Esophagus squamous epithelium (tissue), 5 donors: ENCODE data around the gene CMA1. TPM values are rescaled to one million over a fixed set of nuclear protein-coding genes. Genes with fewer than 3 reads are reported as not detected.
"Not testable (repeated sequence)": the region's sequence is repeated elsewhere in the genome, so short reads cannot be mapped to it uniquely, and the experiment has no call there.

Experiments
- DNase-seq: peaks from one replicate; lab custom pipeline; 2025; lab: John Stamatoyannopoulos, UW
- H3K27ac ChIP-seq, 4 donors: fragments of 200-600 bp; sonication (generic); one replicate each; pipeline ENCODE4 v1.5.1; 2016 to 2019; ENCODE audit warnings: mild to moderate bottlenecking in 1 of 4
- H3K27me3 ChIP-seq, 4 donors: fragments of 200-600 bp; sonication (generic); 1 replicate in 3 of 4; 2 replicates in 1 of 4; pipeline versions ENCODE4 v1.5.1 to v1.6.0; 2017 to 2021; ENCODE audit warnings: antibody characterized with exemption in 1 of 4
- H3K36me3 ChIP-seq, 3 donors: fragments of 200-600 bp; sonication (generic); one replicate each; pipeline ENCODE4 v1.5.1; 2016 to 2019
- H3K4me1 ChIP-seq, 3 donors: fragments of 200-600 bp; sonication (generic); one replicate each; pipeline ENCODE4 v1.5.1; 2017 to 2019
- H3K4me3 ChIP-seq, 4 donors: fragments of 200-600 bp; sonication (generic); 1 replicate in 3 of 4; 2 replicates in 1 of 4; pipeline ENCODE4 v1.5.1; 2016 to 2019; ENCODE audit warnings: mild to moderate bottlenecking in 2 of 4, moderate library complexity in 1 of 4
- H3K9me3 ChIP-seq, 3 donors: fragments of 200-600 bp; sonication (generic); one replicate each; pipeline ENCODE4 v1.5.1; 2016 to 2019
- POLR2A ChIP-seq, 4 donors: fragments of 450-650 bp; IDR thresholded peaks; one replicate each; pipeline ENCODE4 v1.6.1; 2017; ENCODE audit warnings: antibody characterized with exemption in 4 of 4, mild to moderate bottlenecking in 4 of 4, moderate library complexity in 3 of 4
- WGBS, 2 donors: methylation state at CpG; one replicate each; pipeline ENCODE4 v1.1.5; 2018; 5-methylcytosine and 5-hydroxymethylcytosine counted together
- intact Hi-C: fragments of 100-400 bp; cut with DNase I; formaldehyde crosslinking; loops from one replicate; pipeline ENCODE4 v1.15.0; 2022
- total RNA-seq, 4 donors: library from RNA; depleted of rRNA; stranded (reverse); fragments of >200 nt; gene quantifications; one replicate each; pipeline ENCODE4 v1.1.0, GENCODE V29; 2016
- TF ChIP-seq, protein P1 (sequence below), 6 experiments: fragments of 450-650 bp in 4 of 6; fragments of 200-600 bp in 2 of 6; sonication (generic) in 2 of 6; IDR thresholded peaks; one replicate each; pipeline ENCODE4 v1.5.1; 2016 to 2019; ENCODE audit warnings: antibody characterized with exemption in 6 of 6, mild to moderate bottlenecking in 4 of 6, moderate library complexity in 4 of 6
- donor health status: DM: yes; HTN: yes; CAD: no.

Gene CMA1
- total RNA-seq, 4 donors from 2014 or later, result 0.53 to 2.7 TPM; not detected in 2

DNA sequence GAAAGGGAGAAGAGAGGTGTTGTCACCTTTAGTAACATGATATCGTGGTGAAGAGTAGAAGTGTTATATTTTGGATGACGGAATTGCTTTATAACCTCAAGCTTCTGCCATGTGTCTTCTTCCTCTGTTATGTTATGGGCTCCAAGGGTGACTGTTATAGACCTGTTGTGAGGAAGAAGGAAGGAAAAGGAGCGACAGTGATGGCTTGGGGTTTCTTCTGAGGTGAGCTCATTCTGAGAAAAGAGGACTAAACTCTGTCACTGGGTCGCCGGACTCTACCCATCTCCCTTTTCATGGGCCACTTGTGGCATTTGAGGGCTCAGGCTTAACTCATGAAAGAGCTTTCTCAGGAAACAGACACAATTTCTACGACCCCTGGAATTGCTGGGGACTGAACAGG is 1.6 kb downstream of the CMA1 start:
- no peak overlapping the region for H3K27ac ChIP-seq
- no peaks in the 10 kb centered on the region for H3K27me3 ChIP-seq
- H3K36me3 ChIP-seq, result no peaks in the 10 kb centered on the region
- TF ChIP-seq, protein P1, sequence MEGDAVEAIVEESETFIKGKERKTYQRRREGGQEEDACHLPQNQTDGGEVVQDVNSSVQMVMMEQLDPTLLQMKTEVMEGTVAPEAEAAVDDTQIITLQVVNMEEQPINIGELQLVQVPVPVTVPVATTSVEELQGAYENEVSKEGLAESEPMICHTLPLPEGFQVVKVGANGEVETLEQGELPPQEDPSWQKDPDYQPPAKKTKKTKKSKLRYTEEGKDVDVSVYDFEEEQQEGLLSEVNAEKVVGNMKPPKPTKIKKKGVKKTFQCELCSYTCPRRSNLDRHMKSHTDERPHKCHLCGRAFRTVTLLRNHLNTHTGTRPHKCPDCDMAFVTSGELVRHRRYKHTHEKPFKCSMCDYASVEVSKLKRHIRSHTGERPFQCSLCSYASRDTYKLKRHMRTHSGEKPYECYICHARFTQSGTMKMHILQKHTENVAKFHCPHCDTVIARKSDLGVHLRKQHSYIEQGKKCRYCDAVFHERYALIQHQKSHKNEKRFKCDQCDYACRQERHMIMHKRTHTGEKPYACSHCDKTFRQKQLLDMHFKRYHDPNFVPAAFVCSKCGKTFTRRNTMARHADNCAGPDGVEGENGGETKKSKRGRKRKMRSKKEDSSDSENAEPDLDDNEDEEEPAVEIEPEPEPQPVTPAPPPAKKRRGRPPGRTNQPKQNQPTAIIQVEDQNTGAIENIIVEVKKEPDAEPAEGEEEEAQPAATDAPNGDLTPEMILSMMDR (IDR thresholded peaks at IDR 0.05), result no peak
- no peak for TF ChIP-seq POLR2A (IDR thresholded peaks at IDR 0.05)
- WGBS, 2 donors, result 73 to 74% methylated on average over 5 to 6 of the region's 6 CpGs
- H3K4me1 ChIP-seq, result no peaks in the 10 kb centered on the region
- no peak overlapping the region for H3K4me3 ChIP-seq
- intact Hi-C loops, result no loop called here
- H3K9me3 ChIP-seq, result no peaks in the 10 kb centered on the region
- DNase-seq, result no peak

DNA sequence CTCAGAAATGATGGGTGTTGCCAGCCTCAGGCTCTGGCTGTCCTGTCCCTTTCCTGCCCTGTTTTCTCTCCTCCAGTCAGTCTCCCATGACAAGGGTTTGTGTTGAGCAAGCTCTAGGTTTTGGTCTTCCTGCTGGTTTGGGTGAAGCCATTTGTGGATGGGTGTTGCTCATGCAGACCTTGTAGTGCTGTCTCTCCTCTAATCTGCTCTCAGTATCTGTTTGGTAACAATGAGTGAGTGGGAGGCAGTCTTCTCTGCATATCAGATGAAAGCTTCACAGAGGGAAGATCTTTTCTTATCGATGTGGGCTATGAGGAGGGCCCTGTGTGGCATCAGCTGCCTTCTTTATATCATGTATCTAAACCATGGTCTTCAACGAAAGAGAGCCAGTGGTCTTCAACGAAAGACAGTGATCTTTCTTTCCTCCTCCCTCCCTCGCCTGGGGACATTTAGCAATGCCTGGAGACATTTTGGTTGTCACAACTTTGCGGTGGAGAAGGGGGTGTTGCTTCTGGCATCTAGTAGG is 3.6 kb downstream of the CMA1 start:
- Histone ChIP-seq H3K4me1 (no peaks in the 10 kb centered on the region), H3K27ac (no peak overlapping the region), H3K9me3 (no peaks in the 10 kb centered on the region), H3K4me3 (no peak overlapping the region), H3K36me3 (no peaks in the 10 kb centered on the region), H3K27me3 (no peaks in the 10 kb centered on the region)
- TF ChIP-seq, protein P1 (IDR thresholded peaks at IDR 0.05), result no peak
- TF ChIP-seq POLR2A (IDR thresholded peaks at IDR 0.05), result no peak
- no peak for DNase-seq
- intact Hi-C loops, result no loop called here
- WGBS, 2 donors, result 67 to 81% methylated on average over 5 of the region's 5 CpGs

DNA sequence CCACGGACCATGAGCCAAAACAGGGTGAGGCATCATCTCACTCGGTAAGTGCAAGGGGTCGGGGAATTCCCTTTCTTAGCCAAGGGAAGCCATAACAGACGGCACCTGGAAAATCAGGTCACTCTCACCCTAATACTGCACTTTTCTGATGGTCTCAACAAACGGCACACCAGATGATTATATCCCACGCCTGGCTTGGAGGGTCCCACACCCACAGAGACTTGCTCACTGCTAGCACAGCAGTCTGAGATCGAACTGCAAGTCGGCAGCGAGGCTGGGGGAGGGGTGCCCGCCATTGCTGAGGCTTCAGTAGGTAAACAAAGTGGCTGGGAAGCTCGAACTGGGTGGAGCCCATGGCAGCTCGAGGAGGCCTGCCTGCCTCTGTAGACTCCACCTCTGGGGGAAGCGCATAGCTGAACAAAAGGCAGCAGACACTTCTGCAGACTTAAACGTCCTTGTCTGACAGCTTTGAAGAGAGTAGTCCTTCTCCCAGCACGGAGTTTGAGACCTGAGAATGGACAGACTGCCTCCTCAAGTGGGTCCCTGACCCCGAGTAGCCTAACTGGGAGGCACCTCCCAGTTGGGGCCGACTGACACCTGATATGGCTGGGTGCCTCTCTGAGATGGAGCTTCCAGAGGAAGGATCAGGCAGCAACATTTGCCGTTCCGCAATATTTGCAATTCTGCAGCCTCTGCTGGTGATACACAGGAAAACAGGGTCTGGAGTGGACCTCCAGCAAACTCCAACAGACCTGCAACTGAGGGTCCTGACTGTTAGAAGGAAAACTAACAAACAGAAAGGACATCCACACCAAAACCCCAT is 16.3 kb downstream of the CMA1 start:
- DNase-seq, H3K36me3 ChIP-seq, H3K27me3 ChIP-seq, H3K4me3 ChIP-seq, H3K27ac ChIP-seq, intact Hi-C loops, H3K4me1 ChIP-seq, H3K9me3 ChIP-seq: not testable (repeated sequence)
- 59 to 74% methylated on average over 9 to 11 of the region's 19 CpGs for WGBS, 2 donors

DNA sequence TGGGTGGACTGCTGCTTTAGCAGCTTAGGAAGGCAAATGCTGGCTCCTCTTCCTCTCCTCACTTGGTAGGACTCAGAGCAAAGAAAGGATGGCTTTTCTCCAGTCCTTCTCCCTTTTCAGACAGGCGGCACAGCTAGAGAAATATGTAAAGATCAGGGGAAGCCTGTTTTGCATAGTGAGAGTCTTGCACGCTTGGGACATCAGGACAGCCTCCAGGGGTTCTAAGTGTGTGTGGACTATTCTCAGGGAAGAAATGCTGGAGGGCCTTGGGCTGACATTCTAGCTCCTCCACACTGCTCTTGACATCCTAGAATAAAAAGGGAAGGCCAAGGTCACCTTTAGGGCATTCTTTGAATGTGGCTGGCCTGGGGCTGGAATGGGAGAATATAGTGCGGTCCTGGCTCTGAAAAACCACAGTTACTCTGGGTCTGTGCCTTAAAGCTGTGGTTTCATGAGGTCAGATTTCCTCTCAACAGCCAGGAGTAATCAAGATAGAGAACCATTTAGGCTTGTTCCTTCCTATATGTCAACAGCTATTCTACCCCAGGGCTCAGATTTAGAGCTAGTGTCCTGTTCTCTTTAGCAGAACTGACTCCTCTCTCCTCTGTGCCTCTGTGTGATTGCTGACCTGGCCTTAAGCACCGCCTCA is 24.3 kb downstream of the CMA1 start:
- WGBS, 2 donors, result 32 to 33% methylated on average over 2 to 4 of the region's 4 CpGs
- no peaks in the 10 kb centered on the region for H3K36me3 ChIP-seq
- H3K4me1 ChIP-seq, result no peaks in the 10 kb centered on the region
- H3K9me3 ChIP-seq, result no peaks in the 10 kb centered on the region
- H3K27ac ChIP-seq, result no peak overlapping the region
- no peaks in the 10 kb centered on the region for H3K27me3 ChIP-seq
- DNase-seq, result no peak
- no peak overlapping the region for H3K4me3 ChIP-seq
- TF ChIP-seq POLR2A (IDR thresholded peaks at IDR 0.05), result no peak
- TF ChIP-seq, protein P1 (IDR thresholded peaks at IDR 0.05), result no peak
- intact Hi-C loops, result no loop called here

DNA sequence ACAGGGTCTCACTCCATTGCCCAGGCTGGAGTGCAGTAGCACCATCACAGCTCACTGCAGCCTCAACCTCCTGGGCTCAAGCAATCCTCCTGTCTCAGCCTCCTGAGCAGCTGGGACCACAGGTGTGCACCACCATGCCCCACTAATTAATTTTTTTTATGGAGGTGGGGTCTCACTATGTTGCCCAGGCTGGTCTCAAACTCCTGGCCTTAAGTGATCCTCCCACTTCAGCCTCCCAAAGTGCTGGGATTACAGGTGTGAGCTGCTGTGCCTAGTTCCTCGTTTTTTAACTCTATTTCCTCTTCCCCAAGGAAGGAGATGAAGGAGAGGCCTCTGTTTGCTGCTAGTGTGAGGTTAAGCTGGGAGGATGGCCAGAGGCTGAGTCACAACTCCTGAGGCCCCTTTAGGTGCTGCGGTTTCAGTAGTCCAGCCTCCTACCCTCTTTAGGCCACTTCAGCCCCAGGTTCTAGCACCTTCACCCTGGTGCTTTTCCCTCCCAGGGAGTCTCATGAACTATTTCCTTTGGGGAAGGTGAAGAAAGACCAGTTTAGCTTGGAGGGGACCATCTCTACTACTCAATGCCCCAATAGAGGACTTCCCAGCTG is 25.3 kb downstream of the CMA1 start:
- H3K27ac ChIP-seq, H3K36me3 ChIP-seq, H3K4me1 ChIP-seq, H3K27me3 ChIP-seq, H3K9me3 ChIP-seq, DNase-seq, H3K4me3 ChIP-seq, intact Hi-C loops: not testable (repeated sequence)
- 30 to 50% methylated on average over 1 to 2 of the region's 2 CpGs for WGBS, 2 donors
